HUES6 (cell line): ENCODE data around the gene PTBP3.

Experiments
- H3K27ac ChIP-seq: 2 replicates; pipeline ENCODE4 v1.7.0; 2013; ENCODE audit warnings: low read depth, mild to moderate bottlenecking, low read length, inconsistent platforms
- H3K27me3 ChIP-seq: 2 replicates; pipeline ENCODE4 v1.6.1; 2013; ENCODE audit warnings: low read length; ENCODE audit not compliant: control insufficient read depth, insufficient read depth
- H3K36me3 ChIP-seq: 2 replicates; pipeline ENCODE4 v1.6.1; 2013; ENCODE audit warnings: low read length; ENCODE audit not compliant: control insufficient read depth, insufficient read depth
- H3K4me1 ChIP-seq: 2 replicates; pipeline ENCODE4 v1.6.1; 2013; ENCODE audit warnings: low read length; ENCODE audit not compliant: control insufficient read depth, insufficient read depth
- H3K4me3 ChIP-seq: 2 replicates; pipeline ENCODE4 v1.5.1; 2013; ENCODE audit warnings: low read depth, low read length
- H3K9ac ChIP-seq: one replicate; pipeline ENCODE4 v1.6.1; 2013; ENCODE audit warnings: mild to moderate bottlenecking, low read length
- H3K9me3 ChIP-seq: 2 replicates; pipeline ENCODE4 v1.6.1; 2013; ENCODE audit warnings: low read depth, low read length; ENCODE audit not compliant: control insufficient read depth, insufficient read depth

Gene PTBP3

GRCh38 chr9:112333639-112334431 is 416 bp upstream of the PTBP3 start:
- peak overlapping the region; percentile 81 for H3K9ac ChIP-seq
- H3K27ac ChIP-seq: peak overlapping the region; percentile 73; the same call in 1 of the 2 replicates
- no peaks in the 10 kb centered on the region for H3K9me3 ChIP-seq
- peaks cover 8% of the 10 kb centered on the region for H3K4me1 ChIP-seq
- peak overlapping the region; percentile 80 for H3K4me3 ChIP-seq
- no peaks in the 10 kb centered on the region for H3K27me3 ChIP-seq
- no peaks in the 10 kb centered on the region for H3K36me3 ChIP-seq

GRCh38 chr9:112332674-112332976 is 794 bp downstream of the PTBP3 start:
- Histone ChIP-seq H3K27me3 (no peaks in the 10 kb centered on the region), H3K9ac (peak overlapping the region; percentile 76), H3K4me3 (peak overlapping the region; percentile 80), H3K36me3 (no peaks in the 10 kb centered on the region), H3K4me1 (peaks cover 8% of the 10 kb centered on the region), H3K27ac (peak overlapping the region; percentile 94), H3K9me3 (no peaks in the 10 kb centered on the region)

GRCh38 chr9:112332214-112332613 is 1.2 kb downstream of the PTBP3 start:
- Histone ChIP-seq H3K4me3 (peak overlapping the region; percentile 80), H3K27ac (peak overlapping the region; percentile 94; the same call in 1 of the 2 replicates), H3K9ac (peak overlapping the region; percentile 76)

DNA sequence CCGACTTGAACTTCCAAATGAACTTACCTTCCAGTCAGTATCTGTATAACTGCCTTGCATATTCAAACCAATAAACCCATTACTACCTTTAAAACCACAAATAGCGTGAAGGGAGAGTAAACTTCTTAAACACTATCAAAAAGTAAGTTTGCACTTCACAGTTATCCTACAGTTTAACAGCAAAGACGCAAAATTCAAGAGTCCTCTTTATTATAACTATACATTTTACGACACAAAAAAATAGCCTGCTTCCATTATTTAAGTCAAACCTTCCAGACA is 1.8 kb downstream of the PTBP3 start:
- Histone ChIP-seq H3K36me3 (no peaks in the 10 kb centered on the region), H3K4me3 (peak overlapping the region; percentile 80), H3K27me3 (no peaks in the 10 kb centered on the region), H3K9ac (peak overlapping the region; percentile 18), H3K27ac (no peak overlapping the region), H3K9me3 (no peaks in the 10 kb centered on the region), H3K4me1 (peaks cover 8% of the 10 kb centered on the region)

More at GRCh38 chr9:112332214-112332613, 1.2 kb downstream of the PTBP3 start:
- H3K27me3 ChIP-seq: no peaks in the 10 kb centered on the region
- peaks cover 8% of the 10 kb centered on the region for H3K4me1 ChIP-seq
- H3K36me3 ChIP-seq: no peaks in the 10 kb centered on the region
- H3K9me3 ChIP-seq: no peaks in the 10 kb centered on the region

- H3K4me1 ChIP-seq: peaks cover 16% of the 10 kb centered on the region
- H3K27ac ChIP-seq: no peak overlapping the region
- H3K36me3 ChIP-seq: no peaks in the 10 kb centered on the region
- H3K9ac ChIP-seq: no peak overlapping the region
- H3K9me3 ChIP-seq: no peaks in the 10 kb centered on the region
- H3K27me3 ChIP-seq: no peaks in the 10 kb centered on the region
- no peak overlapping the region for H3K4me3 ChIP-seq
Measured at GRCh38 chr9:112328545-112328944, 4.9 kb downstream of the PTBP3 start.

- Histone ChIP-seq H3K27ac (no peak overlapping the region), H3K27me3 (no peaks in the 10 kb centered on the region), H3K36me3 (no peaks in the 10 kb centered on the region), H3K4me3 (no peak overlapping the region), H3K9me3 (no peaks in the 10 kb centered on the region), H3K9ac (no peak overlapping the region), H3K4me1 (peaks cover 22% of the 10 kb centered on the region)
Measured at GRCh38 chr9:112327718-112328450, 5.5 kb downstream of the PTBP3 start.

DNA sequence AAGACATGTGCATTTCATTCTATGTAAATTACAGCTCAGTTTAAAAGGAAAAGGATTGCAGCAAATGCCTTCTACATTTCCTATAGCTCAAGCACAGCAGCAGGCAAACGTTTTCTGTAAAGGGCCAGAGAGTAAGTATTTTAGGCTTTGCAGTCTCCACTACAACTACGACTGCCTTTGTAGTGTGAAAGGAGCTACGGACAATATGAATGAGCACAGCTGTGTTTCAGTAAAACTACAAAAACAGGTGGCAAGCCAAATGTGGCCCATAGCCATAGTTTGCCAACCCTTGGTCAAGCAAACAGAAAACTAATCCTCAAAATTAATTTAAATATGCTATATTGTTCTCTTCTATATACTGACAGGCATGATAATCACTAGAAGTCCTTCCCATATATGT is 7.2 kb downstream of the PTBP3 start:
- Histone ChIP-seq H3K27ac (no peak overlapping the region), H3K4me3 (no peak overlapping the region), H3K9me3 (no peaks in the 10 kb centered on the region), H3K36me3 (no peaks in the 10 kb centered on the region), H3K27me3 (no peaks in the 10 kb centered on the region), H3K4me1 (peaks cover 23% of the 10 kb centered on the region), H3K9ac (no peak overlapping the region)

DNA sequence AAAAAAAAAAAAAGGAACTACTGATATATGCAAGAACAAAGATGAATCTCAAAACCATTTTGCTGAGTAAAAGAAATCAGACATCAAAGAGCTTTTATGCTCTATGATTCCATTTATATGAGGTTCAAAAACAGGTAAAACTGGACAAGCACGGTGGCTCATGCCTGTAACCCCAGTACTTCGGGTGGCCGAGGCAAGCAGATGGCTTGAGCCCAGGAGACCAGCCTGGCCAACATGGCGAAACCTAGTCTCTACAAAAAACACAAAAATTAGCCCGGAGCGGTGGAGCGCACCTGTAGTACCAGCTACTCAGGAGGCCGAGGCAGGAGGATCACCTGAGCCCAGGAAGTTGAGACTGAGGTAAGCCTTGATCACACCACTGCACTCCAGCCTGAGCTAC is 7.8 kb downstream of the PTBP3 start:
- H3K36me3 ChIP-seq: no peaks in the 10 kb centered on the region
- H3K4me1 ChIP-seq: peaks cover 20% of the 10 kb centered on the region
- H3K27me3 ChIP-seq: no peaks in the 10 kb centered on the region
- no peak overlapping the region for H3K27ac ChIP-seq
- no peaks in the 10 kb centered on the region for H3K9me3 ChIP-seq
- H3K4me3 ChIP-seq: no peak overlapping the region
- H3K9ac ChIP-seq: no peak overlapping the region

GRCh38 chr9:112325127-112325526 is 8.3 kb downstream of the PTBP3 start:
- no peaks in the 10 kb centered on the region for H3K27me3 ChIP-seq
- no peak overlapping the region for H3K27ac ChIP-seq
- H3K4me3 ChIP-seq: no peak overlapping the region
- H3K9me3 ChIP-seq: no peaks in the 10 kb centered on the region
- H3K9ac ChIP-seq: no peak overlapping the region
- H3K4me1 ChIP-seq: peaks cover 19% of the 10 kb centered on the region
- H3K36me3 ChIP-seq: no peaks in the 10 kb centered on the region

- Histone ChIP-seq H3K4me1 (peaks cover 19% of the 10 kb centered on the region), H3K27me3 (no peaks in the 10 kb centered on the region), H3K27ac (no peak overlapping the region), H3K36me3 (no peaks in the 10 kb centered on the region), H3K9ac (no peak overlapping the region), H3K4me3 (no peak overlapping the region), H3K9me3 (no peaks in the 10 kb centered on the region)
Measured at GRCh38 chr9:112323378-112323854, 10.0 kb downstream of the PTBP3 start.

- Histone ChIP-seq H3K4me1 (peaks cover 19% of the 10 kb centered on the region), H3K27me3 (no peaks in the 10 kb centered on the region), H3K36me3 (no peaks in the 10 kb centered on the region), H3K9me3 (no peaks in the 10 kb centered on the region), H3K9ac (no peak overlapping the region), H3K27ac (no peak overlapping the region), H3K4me3 (no peak overlapping the region)
Measured at GRCh38 chr9:112322701-112323377, 10.6 kb downstream of the PTBP3 start.
